ENCODE data around the gene SPTY2D1. TPM values are rescaled to one million over a fixed set of nuclear protein-coding genes. Genes with fewer than 3 reads are reported as not detected.

Gene SPTY2D1
- total RNA-seq, 4 donors from 2014 or later: 15.8 to 25.4 (median 19.7) TPM

- no peak for TF ChIP-seq CTCF (IDR thresholded peaks at IDR 0.05)
- no peak for TF ChIP-seq POLR2A (IDR thresholded peaks at IDR 0.05)
- DNase-seq (ENCODE audit: low spot score in 2 of 2): no peak
- intact Hi-C loops (cut with DNase I; ENCODE audit: low total_unique reads): no loop called here
- no peak overlapping the region for H3K4me3 ChIP-seq (ENCODE audit: low read depth, poor library complexity, severe bottlenecking)
Measured at GRCh38 chr11:18564149-18564548, 70.0 kb downstream of the SPTY2D1 start.

GRCh38 chr11:18563090-18563730 is 70.9 kb downstream of the SPTY2D1 start:
- no peak overlapping the region for H3K4me3 ChIP-seq (ENCODE audit: low read depth, poor library complexity, severe bottlenecking)
- no peak for DNase-seq (ENCODE audit: low spot score in 2 of 2)
- intact Hi-C loops (cut with DNase I; ENCODE audit: low total_unique reads): no loop called here
- TF ChIP-seq CTCF (IDR thresholded peaks at IDR 0.05): no peak
- TF ChIP-seq POLR2A (IDR thresholded peaks at IDR 0.05): no peak
- 75 to 79% methylated on average over 2 of the region's 2 CpGs for WGBS, 2 donors

Other genes with a start within 250 kb of the SPTY2D1 start
- 100 to 1,000 TPM; 488 to 761 (median 562) TPM for gene LDHA, start 239.8 kb downstream of the SPTY2D1 start, total RNA-seq
- gene LDHC, start 222.0 kb downstream of the SPTY2D1 start, total RNA-seq: not detected
- not detected for gene LDHAL6A, start 178.5 kb downstream of the SPTY2D1 start, total RNA-seq
- 100 to 1,000 TPM in 1 of 4 donors, 10 to 100 TPM in 3; 76.9 to 103 (median 85.8) TPM for gene TSG101, start 107.4 kb downstream of the SPTY2D1 start, total RNA-seq
- 10 to 100 TPM; 21.4 to 50.2 (median 31.3) TPM for gene UEVLD, start 45.6 kb downstream of the SPTY2D1 start, total RNA-seq
- 1 to 10 TPM in 3 of 4 donors, not detected in 1; 1.3 to 2.8 (median 2.1) TPM for gene MISFA, start 34.6 kb downstream of the SPTY2D1 start, total RNA-seq
- gene TMEM86A, start 64.4 kb upstream of the SPTY2D1 start, total RNA-seq: 10 to 100 TPM; 37.6 to 96.2 (median 52.8) TPM
- under 1 TPM in 3 of 4 donors, not detected in 1; 0.15 to 0.68 (median 0.34) TPM for gene IGSF22, start 91.8 kb upstream of the SPTY2D1 start, total RNA-seq
- 1 to 10 TPM in 1 of 4 donors, under 1 TPM in 2, not detected in 1; 0.29 to 2.7 (median 0.69) TPM for gene PTPN5, start 157.5 kb upstream of the SPTY2D1 start, total RNA-seq